H9 (cell line): ENCODE measurements around the gene ABCG5. TPM values are rescaled to one million over a fixed set of nuclear protein-coding genes. Genes with fewer than 3 reads are reported as not detected.

ENCODE experiments used
- DNase-seq: peaks from one replicate; pipeline ENCODE4 v3.0.0-alpha.2; 2017
- H2AFZ ChIP-seq: one replicate; pipeline ENCODE4 v1.6.1; 2013; ENCODE audit warnings: mild to moderate bottlenecking, low read length, control low read depth, moderate library complexity
- H2AK5ac ChIP-seq: 2 replicates; pipeline ENCODE4 v1.6.1; 2013; ENCODE audit warnings: low read length, control low read depth, mixed read lengths; ENCODE audit not compliant: insufficient read length
- H2BK120ac ChIP-seq: one replicate; pipeline ENCODE4 v1.6.1; 2013; ENCODE audit warnings: low read depth, mild to moderate bottlenecking, low read length, control low read depth, inconsistent platforms; ENCODE audit not compliant: poor library complexity, severe bottlenecking
- H2BK12ac ChIP-seq: 2 replicates; pipeline ENCODE4 v1.6.1; 2013; ENCODE audit warnings: low read length, control low read depth, mixed read lengths, low read depth; ENCODE audit not compliant: insufficient read length
- H2BK15ac ChIP-seq: 2 replicates; pipeline ENCODE4 v1.6.1; 2013; ENCODE audit warnings: low read depth, low read length, control low read depth
- H2BK20ac ChIP-seq: one replicate; pipeline ENCODE4 v1.6.1; 2013; ENCODE audit warnings: low read depth, mild to moderate bottlenecking, low read length, control low read depth, inconsistent platforms; ENCODE audit not compliant: poor library complexity, severe bottlenecking
- H2BK5ac ChIP-seq: 2 replicates; pipeline ENCODE4 v1.6.1; 2013; ENCODE audit warnings: low read length, control low read depth, mixed read lengths; ENCODE audit not compliant: insufficient read length
- H3K14ac ChIP-seq: 2 replicates; pipeline ENCODE4 v1.6.1; 2013; ENCODE audit warnings: low read length, control low read depth; ENCODE audit not compliant: insufficient read depth
- H3K18ac ChIP-seq: 2 replicates; pipeline ENCODE4 v1.6.1; 2013; ENCODE audit warnings: low read depth, mild to moderate bottlenecking, mixed read lengths, low read length, control low read depth; ENCODE audit not compliant: insufficient read length
- H3K23ac ChIP-seq: 2 replicates; pipeline ENCODE4 v1.6.1; 2013; ENCODE audit warnings: low read length, control low read depth, mixed read lengths, low read depth; ENCODE audit not compliant: insufficient read length
- H3K23me2 ChIP-seq: 2 replicates; pipeline ENCODE4 v1.6.1; 2013; ENCODE audit warnings: low read depth, mild to moderate bottlenecking, mixed read lengths, low read length, control low read depth; ENCODE audit not compliant: insufficient read length, poor library complexity, severe bottlenecking
- H3K27ac ChIP-seq: 2 replicates; pipeline ENCODE4 v1.5.1; 2013; ENCODE audit warnings: low read length, control low read depth, mixed read lengths, low read depth; ENCODE audit not compliant: insufficient read length
- H3K27me3 ChIP-seq: 2 replicates; pipeline ENCODE4 v1.6.1; 2013; ENCODE audit warnings: low read length, control low read depth, inconsistent platforms; ENCODE audit not compliant: insufficient read depth
- H3K4ac ChIP-seq: 2 replicates; pipeline ENCODE4 v1.6.1; 2013; ENCODE audit warnings: low read depth, mild to moderate bottlenecking, control low read depth, inconsistent platforms, low read length, moderate library complexity
- H3K4me1 ChIP-seq: 2 replicates; pipeline ENCODE4 v1.6.1; 2013; ENCODE audit warnings: low read length, control low read depth, inconsistent platforms; ENCODE audit not compliant: insufficient read depth
- H3K4me2 ChIP-seq: 2 replicates; pipeline ENCODE4 v1.6.1; 2013; ENCODE audit warnings: low read length, control low read depth, mixed read lengths; ENCODE audit not compliant: insufficient read length, insufficient read depth
- H3K56ac ChIP-seq: 2 replicates; pipeline ENCODE4 v1.6.1; 2013; ENCODE audit warnings: low read depth, mild to moderate bottlenecking, mixed read lengths, low read length, control low read depth; ENCODE audit not compliant: insufficient read length
- H3K79me1 ChIP-seq: 2 replicates; pipeline ENCODE4 v1.6.1; 2013; ENCODE audit warnings: low read depth, mild to moderate bottlenecking, moderate library complexity, low read length, control low read depth, inconsistent platforms; ENCODE audit not compliant: insufficient read depth, poor library complexity, severe bottlenecking
- H3K79me2 ChIP-seq: 2 replicates; pipeline ENCODE4 v1.6.1; 2013; ENCODE audit warnings: low read length, control low read depth, inconsistent platforms; ENCODE audit not compliant: insufficient read depth
- H3K9ac ChIP-seq: 2 replicates; pipeline ENCODE4 v1.6.1; 2013; ENCODE audit warnings: low read length, control low read depth, mixed read lengths; ENCODE audit not compliant: insufficient read length; ENCODE audit errors: extremely low read depth
- H3K9me3 ChIP-seq: one replicate; pipeline ENCODE4 v1.6.1; 2013; ENCODE audit warnings: low read depth, low read length, inconsistent platforms; ENCODE audit not compliant: control insufficient read depth
- H3T11ph ChIP-seq: one replicate; pipeline ENCODE4 v1.6.1; 2013; ENCODE audit warnings: mild to moderate bottlenecking, low read length, control low read depth, inconsistent platforms
- H4K20me1 ChIP-seq: one replicate; pipeline ENCODE4 v1.6.1; 2013; ENCODE audit not compliant: control insufficient read depth, insufficient read length, insufficient read depth
- H4K5ac ChIP-seq: 2 replicates; pipeline ENCODE4 v1.6.1; 2013; ENCODE audit warnings: low read depth, mild to moderate bottlenecking, mixed read lengths, low read length, control low read depth; ENCODE audit not compliant: insufficient read length
- H4K8ac ChIP-seq: replicated peaks from 2 replicates; pipeline ENCODE4 v1.6.1; 2013; ENCODE audit warnings: low read length, control low read depth, mixed read lengths, low read depth; ENCODE audit not compliant: insufficient read length
- H4K91ac ChIP-seq: 2 replicates; pipeline ENCODE4 v1.6.1; 2013; ENCODE audit warnings: low read depth, mild to moderate bottlenecking, moderate library complexity, mixed read lengths, low read length, control low read depth; ENCODE audit not compliant: insufficient read length
- H3K27ac Mint-ChIP-seq, 3 experiments: 2 replicates in 2 of 3; 3 replicates in 1 of 3; pipeline ENCODE4 v1.8.0; 2020 to 2021; ENCODE audit warnings: mixed read lengths in 3 of 3, mild to moderate bottlenecking in 1 of 3, moderate library complexity in 1 of 3
- H3K27me3 Mint-ChIP-seq: 2 replicates; pipeline ENCODE4 v1.8.0; 2021; ENCODE audit warnings: low read depth, mild to moderate bottlenecking, moderate library complexity, mixed read lengths
- H3K36me3 Mint-ChIP-seq, 3 experiments: 2 replicates in 2 of 3; 3 replicates in 1 of 3; pipeline ENCODE4 v1.8.0; 2020 to 2021; ENCODE audit warnings: low read depth in 3 of 3, mixed read lengths in 3 of 3; ENCODE audit not compliant: insufficient read depth in 1 of 3
- H3K4me1 Mint-ChIP-seq, 2 experiments: 2 replicates each; pipeline ENCODE4 v1.8.0; 2020; ENCODE audit warnings: mixed read lengths in 2 of 2
- H3K4me3 Mint-ChIP-seq, 2 experiments: 2 replicates in 1 of 2; 3 replicates in 1 of 2; pipeline ENCODE4 v1.8.0; 2020 to 2021; ENCODE audit warnings: mild to moderate bottlenecking in 2 of 2, mixed read lengths in 2 of 2, moderate library complexity in 1 of 2
- H3K9me3 Mint-ChIP-seq, 2 experiments: 2 replicates in 1 of 2; 3 replicates in 1 of 2; pipeline ENCODE4 v1.8.0; 2020; ENCODE audit warnings: mild to moderate bottlenecking in 2 of 2, mixed read lengths in 2 of 2, moderate library complexity in 1 of 2
- WGBS: extraction: QIAGEN DNeasy Blood & Tissue Kit; methylation state at CpG from one replicate; pipeline ENCODE4 v1.1.7; 2013; ENCODE audit warnings: missing lambda C conversion rate, low lambda C conversion rate, mixed read lengths; ENCODE audit not compliant: insufficient read length; ENCODE audit errors: extremely low coverage; 5-methylcytosine and 5-hydroxymethylcytosine counted together
- total RNA-seq: library from RNA; stranded (reverse); gene quantifications from 2 replicates; pipeline ENCODE4 v1.2.1, GENCODE V29; 2021
- TF ChIP-seq, protein P1 (sequence below): fragments of 200-600 bp; sonication (generic); conservative IDR thresholded peaks from 3 replicates; pipeline ENCODE4 v1.8.0; 2021; ENCODE audit warnings: antibody characterized with exemption, mild to moderate bottlenecking

The ABCG5 gene
- total RNA-seq, 1 experiment from 2014 or later = not detected

DNA sequence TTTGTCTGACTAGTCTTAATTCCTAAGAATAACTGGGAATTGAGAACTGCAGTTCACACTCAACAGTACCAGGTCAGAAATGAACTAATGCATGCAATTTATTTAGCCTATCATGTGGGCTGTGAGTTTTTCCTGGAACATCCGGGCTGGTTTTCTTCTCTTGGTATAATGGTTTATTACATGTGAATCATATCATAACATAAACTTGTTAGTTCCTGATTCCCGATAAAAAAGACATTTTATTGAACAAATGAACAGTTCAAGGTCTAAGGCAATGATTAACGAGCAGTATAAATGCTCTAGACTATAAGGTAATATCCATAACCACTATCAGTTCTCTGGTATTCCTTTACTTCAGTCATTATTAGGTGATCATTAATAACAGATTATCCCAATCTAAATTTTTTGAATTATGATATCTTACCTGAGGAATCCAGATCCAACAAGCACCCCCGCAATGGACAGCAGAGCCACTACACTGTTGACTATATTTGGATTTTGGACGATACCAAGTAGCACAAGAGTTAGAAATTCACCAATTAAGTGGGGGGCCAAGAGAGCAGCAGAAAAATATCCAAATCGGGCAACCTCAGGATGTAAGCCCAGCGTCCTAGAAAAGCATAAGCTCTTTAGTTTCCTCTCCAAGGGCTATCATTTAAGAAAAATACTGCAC, 19.0 kb downstream of the ABCG5 start:
- Histone ChIP-seq H2BK20ac (no peak overlapping the region), H3T11ph (no peak overlapping the region), H2BK12ac (no peak overlapping the region), H3K27ac (no peak overlapping the region), H3K27me3 (no peaks in the 10 kb centered on the region), H3K79me1 (no peaks in the 10 kb centered on the region), H2BK15ac (no peak overlapping the region), H4K20me1 (no peaks in the 10 kb centered on the region), H3K18ac (no peak overlapping the region), H3K23me2 (no peaks in the 10 kb centered on the region), H4K91ac (no peak overlapping the region), H3K9ac (no peak overlapping the region), H2AFZ (no peak overlapping the region), H2BK120ac (no peak overlapping the region), H3K79me2 (no peaks in the 10 kb centered on the region), H3K14ac (no peak overlapping the region), H4K5ac (no peak overlapping the region), H4K8ac (no peak overlapping the region), H3K4ac (no peak overlapping the region), H3K9me3 (no peaks in the 10 kb centered on the region), H3K23ac (no peak overlapping the region), H2AK5ac (no peak overlapping the region), H3K56ac (no peak overlapping the region), H3K4me1 (no peaks in the 10 kb centered on the region), H3K4me2 (no peak overlapping the region), H2BK5ac (no peak overlapping the region)
- Mint-ChIP-seq H3K9me3 (no peaks in the 10 kb centered on the region), H3K4me3 (no peak overlapping the region), H3K27ac (no peak overlapping the region), H3K4me1 (peaks cover 7 to 8% of the 10 kb centered on the region in 2 experiments), H3K36me3 (no peaks in the 10 kb centered on the region; a peak in 1 of 7 replicates), H3K27me3 (no peaks in the 10 kb centered on the region; the same call in none of the 2 replicates)
- no peak for DNase-seq
- TF ChIP-seq, protein P1, sequence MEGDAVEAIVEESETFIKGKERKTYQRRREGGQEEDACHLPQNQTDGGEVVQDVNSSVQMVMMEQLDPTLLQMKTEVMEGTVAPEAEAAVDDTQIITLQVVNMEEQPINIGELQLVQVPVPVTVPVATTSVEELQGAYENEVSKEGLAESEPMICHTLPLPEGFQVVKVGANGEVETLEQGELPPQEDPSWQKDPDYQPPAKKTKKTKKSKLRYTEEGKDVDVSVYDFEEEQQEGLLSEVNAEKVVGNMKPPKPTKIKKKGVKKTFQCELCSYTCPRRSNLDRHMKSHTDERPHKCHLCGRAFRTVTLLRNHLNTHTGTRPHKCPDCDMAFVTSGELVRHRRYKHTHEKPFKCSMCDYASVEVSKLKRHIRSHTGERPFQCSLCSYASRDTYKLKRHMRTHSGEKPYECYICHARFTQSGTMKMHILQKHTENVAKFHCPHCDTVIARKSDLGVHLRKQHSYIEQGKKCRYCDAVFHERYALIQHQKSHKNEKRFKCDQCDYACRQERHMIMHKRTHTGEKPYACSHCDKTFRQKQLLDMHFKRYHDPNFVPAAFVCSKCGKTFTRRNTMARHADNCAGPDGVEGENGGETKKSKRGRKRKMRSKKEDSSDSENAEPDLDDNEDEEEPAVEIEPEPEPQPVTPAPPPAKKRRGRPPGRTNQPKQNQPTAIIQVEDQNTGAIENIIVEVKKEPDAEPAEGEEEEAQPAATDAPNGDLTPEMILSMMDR = no peak
- WGBS = no CpG with 5 or more reads among the region's 7 CpGs
